OCI-LY3 (cell line): ENCODE measurements around the gene FRMD4A.

ENCODE experiments used
- EZH2phosphoT487 ChIP-seq: fragments of 200-600 bp; shearing (Covaris generic); IDR thresholded peaks from 2 replicates; pipeline ENCODE4 v1.6.1; 2018; ENCODE audit warnings: antibody characterized with exemption, mixed run types, low read depth
- TF ChIP-seq, protein P1 (sequence below): fragments of 200-600, 300-600 bp; sonication (generic); IDR thresholded peaks from 2 replicates; pipeline ENCODE4 v1.5.1; 2014; ENCODE audit warnings: antibody characterized with exemption, low read length, low read depth

DNA sequence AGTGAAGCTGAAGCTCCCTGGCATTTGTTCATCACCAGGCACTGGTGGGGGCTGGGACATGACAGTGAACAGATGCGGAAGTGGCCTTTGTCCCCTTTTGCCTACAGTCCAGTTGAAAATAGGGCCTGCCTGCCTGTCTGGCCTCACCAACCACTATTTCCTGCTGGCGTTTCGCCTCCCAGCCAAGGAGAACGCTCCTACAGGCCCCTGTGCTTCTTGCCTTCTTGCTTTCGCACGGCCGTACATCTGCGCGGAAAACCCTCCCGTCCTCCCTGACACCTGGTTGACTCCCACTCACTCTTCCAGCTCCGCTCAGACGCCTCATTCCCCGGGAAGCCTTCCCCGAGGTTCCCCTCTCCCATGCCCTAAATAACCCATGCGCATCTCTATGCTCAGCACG is 426.7 kb downstream of the FRMD4A start:
- no peak for TF ChIP-seq EZH2phosphoT487
- TF ChIP-seq, protein P1, sequence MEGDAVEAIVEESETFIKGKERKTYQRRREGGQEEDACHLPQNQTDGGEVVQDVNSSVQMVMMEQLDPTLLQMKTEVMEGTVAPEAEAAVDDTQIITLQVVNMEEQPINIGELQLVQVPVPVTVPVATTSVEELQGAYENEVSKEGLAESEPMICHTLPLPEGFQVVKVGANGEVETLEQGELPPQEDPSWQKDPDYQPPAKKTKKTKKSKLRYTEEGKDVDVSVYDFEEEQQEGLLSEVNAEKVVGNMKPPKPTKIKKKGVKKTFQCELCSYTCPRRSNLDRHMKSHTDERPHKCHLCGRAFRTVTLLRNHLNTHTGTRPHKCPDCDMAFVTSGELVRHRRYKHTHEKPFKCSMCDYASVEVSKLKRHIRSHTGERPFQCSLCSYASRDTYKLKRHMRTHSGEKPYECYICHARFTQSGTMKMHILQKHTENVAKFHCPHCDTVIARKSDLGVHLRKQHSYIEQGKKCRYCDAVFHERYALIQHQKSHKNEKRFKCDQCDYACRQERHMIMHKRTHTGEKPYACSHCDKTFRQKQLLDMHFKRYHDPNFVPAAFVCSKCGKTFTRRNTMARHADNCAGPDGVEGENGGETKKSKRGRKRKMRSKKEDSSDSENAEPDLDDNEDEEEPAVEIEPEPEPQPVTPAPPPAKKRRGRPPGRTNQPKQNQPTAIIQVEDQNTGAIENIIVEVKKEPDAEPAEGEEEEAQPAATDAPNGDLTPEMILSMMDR = no peak
